T-helper 9 cell (primary cell): ENCODE data around the gene ZNF33B.
"Not testable (repeated sequence)": the region's sequence is repeated elsewhere in the genome, so short reads cannot be mapped to it uniquely, and the experiment has no call there.

Experiments used
- DNase-seq: peaks from one replicate; pipeline ENCODE4 v3.0.0-alpha.2; 2020

ZNF33B gene

DNA sequence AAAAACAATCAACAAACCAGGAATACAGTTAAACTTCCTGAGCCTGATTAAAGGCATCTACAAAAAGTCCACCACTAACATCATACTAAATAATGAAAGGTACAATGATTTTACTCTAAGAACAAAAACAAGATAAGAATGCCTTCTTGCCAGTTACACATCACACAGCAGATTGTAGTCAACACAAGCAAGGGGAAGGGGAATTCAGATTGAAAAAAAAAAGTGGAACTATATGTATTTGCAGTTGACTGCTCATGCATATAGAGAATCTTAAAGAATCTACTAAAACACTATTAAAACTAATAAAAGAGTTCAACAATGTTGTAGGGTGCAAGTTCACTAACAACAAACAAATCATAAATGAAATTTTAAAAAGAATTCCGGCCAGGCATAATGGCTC lies 28.5 kb downstream of the ZNF33B start:
- no peak for DNase-seq

DNA sequence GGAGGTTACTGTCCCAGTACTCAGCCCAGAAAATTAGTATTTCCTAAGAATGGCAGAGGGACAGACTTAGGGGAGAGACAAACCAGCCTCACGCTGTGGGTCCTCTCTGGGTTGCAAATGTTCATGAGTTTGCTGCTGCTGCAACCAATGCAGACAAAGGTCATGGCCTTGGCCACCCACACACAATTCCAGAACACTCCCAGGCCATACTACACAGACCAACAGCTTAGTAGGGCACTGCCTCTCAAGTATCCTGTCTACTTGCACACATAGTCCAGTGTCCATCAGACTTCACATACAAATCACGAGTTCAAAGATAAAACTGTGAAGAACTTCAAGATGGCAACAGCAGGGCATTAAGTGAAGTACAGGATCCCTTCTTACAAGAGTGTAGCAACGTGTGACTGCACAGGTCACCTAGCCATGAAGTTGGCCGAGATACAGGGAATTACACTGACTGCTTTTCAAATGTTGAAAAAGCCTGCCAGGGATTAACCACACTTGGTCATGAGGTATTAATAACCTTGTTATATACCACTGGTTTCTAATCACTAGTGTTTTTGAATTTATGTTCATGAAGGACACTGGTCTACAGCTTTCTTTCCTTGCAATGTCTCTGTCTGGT lies 40.0 kb downstream of the ZNF33B start:
- DNase-seq, result no peak

DNA sequence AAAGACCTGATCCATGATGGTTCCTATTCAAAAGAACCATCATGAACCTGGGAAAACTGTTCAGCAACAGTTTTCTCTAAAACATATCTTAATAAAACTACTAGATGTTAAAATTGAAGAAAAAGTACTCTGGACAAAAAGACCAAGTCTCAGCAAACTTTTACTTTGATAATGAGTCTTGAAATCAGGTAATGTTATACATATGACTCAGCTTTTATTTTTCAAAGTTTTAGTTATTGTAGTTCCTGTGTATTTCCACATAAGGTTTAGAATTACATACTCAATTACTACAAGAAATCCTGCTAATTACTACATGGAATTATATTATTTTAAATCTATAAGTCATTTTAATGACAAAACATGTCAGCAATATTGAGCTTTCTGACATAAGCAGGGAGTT lies 42.2 kb downstream of the ZNF33B start:
- no peak for DNase-seq

DNA sequence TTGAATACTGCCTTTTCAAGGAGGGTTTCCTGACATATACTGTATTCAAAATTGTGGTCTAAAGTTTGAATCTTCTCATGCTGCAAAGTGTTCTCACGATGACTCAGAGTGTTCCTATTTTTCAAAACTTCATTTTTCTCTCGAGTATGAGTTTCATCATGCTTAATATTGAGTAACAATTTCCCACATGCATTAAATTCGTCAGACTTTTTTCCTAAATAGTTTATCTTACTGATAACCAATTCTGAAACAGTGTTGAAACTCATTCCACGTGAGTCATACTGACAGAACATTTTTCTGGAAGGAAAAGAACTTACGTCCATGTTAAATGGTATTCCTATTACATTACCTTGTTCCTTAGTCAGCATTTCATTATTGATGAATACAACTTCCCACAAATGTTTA lies 44.1 kb downstream of the ZNF33B start:
- DNase-seq, result no peak

DNA sequence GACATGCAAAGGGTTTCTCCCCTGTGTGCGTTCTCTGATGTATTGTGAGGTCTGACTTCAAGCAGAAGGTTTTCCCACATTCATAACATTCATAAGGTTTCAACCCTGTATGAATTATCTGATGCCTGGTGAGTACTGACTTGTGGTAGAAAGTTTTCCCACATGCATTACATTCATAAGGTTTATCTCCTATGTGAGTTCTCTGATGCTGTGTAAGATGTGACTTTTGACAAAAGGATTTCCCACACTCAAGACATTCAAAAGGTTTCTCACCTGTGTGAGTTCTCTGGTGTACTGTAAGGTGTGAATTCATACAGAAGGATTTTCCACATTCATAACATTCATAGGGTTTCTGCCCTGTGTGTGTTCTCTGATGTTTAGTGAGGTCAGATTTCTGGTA lies 45.1 kb downstream of the ZNF33B start:
- DNase-seq, result no peak

DNA sequence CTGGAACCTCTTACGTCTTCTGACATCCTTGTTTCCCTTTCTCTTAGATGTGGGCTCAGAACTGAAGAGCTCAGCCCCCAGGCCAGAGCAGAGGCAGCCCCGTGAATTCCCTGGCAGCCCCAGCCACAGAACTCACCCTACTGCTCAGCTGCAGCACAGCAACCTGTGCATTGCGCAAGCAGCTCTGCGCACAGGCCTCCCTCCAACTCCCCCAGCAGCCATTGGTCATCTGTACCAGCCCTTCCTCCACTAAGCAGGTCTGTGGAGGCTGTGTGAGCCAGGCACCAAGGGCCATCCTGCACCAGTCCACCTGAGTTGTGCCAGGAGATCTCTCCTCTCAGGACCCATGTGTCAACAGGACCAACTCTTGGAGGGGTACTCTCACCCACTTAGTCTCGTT lies 54.5 kb downstream of the ZNF33B start:
- DNase-seq, result no peak

DNA sequence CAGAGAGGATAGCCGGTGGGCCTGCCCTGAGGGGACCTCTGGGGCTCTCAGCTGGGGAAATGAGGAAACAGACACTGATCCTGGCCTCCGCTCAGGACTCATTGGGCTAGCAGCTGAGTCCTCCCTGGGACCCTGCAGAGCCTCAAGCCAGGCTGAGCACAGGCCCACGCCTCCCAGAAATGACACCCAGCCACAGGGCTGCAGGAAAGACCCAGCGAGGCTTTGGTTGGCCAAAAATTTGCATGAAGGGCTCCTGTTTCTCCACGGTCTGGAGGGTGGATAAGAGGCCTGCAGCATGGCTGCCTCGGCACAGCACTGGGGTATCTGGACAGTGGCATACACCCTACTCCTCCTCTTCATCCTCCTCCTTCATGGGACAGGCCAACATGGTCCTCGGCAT lies 60.4 kb downstream of the ZNF33B start:
- no peak for DNase-seq

DNA sequence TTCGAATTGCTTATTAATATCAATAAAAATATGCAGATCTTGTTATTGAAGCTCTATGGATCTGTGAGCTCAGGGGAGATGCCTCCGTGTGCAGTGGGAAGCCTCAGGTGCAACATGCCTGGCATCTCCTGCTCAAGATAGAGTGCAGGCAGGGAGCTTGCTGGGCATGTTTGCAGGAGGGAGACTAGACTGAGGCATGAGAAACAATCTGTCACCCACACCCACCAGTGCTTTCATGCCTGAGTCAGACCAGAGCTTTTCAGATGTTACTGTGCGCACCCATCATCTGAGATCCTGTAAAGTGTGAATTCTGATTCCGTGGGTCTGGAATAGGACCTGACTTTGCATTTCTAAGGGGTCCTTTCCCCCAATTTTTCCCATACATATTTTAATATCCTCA lies 62.0 kb downstream of the ZNF33B start:
- DNase-seq, result no peak

DNA sequence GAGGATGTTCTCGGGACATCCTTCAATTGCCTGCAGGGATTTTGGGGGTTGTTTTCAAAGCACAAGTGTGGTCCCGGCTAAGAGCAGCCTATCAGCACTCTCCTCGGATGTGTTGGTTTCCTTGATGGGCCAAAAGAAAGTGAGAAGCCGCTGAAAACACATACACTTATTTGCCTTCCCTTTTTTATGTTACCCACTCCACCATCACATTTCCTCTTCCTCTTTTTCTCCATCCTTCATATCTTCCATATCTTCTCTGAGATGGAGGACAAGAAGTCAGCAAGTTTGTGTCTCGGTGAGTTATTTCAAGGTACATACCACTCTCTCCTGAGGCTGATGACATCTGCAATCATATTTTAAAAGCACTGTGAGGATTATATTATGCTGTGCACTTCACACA lies 64.0 kb downstream of the ZNF33B start:
- DNase-seq, result no peak

DNA sequence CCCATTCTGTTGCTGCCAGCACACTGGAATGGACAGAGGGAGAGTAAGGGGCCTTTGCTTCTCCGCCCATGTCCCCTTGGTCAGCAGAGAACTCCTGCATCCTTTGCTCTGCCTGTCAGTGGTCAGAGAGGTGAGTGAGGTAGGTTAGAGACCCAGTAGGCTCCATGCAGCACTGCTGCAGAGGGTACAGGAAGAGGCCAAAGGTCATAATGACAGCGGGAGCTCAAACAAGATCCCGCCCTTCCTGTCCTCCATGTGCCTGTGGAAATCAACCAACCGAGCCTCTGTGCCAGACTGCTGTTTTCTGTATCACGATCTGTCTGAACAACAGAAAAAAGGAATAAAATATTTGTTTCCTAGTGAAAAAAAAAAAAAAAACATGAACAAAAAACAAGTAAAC lies 81.4 kb downstream of the ZNF33B start:
- DNase-seq, result no peak

DNA sequence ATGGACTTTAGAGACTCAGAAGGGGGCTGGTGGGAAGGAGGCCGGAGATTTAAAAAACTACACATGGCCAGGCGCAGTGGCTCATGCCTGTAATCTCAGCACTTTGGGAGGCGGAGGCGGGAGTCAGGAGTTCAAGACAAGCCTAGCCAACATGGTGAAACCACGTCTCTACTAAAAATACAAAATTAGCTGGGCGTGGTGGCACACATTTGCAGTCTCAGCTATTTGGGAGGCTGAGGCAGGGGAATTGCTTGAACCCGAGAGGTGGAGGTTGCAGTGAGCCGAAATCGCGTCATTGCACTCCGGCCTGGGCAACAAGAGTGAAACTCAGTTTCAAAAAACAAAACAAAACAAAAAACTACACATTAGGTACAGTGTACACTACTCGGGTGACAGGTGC lies 84.8 kb downstream of the ZNF33B start:
- DNase-seq, result not testable (repeated sequence)

DNA sequence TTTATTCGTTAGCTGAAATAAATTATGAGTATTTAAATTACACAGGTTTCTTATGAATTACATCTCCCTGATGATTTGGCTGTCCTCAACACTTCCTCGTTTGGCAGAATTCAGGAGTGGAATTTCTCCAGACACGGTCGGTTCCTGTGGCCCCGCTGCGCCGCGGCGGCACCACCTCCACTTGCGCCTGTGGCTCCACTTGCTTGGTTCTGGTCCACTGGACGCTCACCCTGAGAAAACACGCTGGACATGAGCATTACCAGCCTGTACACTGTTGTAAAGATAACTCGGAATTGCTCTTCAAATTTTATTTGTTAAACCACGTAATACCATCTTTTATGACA lies 85.3 kb downstream of the ZNF33B start:
- no peak for DNase-seq

DNA sequence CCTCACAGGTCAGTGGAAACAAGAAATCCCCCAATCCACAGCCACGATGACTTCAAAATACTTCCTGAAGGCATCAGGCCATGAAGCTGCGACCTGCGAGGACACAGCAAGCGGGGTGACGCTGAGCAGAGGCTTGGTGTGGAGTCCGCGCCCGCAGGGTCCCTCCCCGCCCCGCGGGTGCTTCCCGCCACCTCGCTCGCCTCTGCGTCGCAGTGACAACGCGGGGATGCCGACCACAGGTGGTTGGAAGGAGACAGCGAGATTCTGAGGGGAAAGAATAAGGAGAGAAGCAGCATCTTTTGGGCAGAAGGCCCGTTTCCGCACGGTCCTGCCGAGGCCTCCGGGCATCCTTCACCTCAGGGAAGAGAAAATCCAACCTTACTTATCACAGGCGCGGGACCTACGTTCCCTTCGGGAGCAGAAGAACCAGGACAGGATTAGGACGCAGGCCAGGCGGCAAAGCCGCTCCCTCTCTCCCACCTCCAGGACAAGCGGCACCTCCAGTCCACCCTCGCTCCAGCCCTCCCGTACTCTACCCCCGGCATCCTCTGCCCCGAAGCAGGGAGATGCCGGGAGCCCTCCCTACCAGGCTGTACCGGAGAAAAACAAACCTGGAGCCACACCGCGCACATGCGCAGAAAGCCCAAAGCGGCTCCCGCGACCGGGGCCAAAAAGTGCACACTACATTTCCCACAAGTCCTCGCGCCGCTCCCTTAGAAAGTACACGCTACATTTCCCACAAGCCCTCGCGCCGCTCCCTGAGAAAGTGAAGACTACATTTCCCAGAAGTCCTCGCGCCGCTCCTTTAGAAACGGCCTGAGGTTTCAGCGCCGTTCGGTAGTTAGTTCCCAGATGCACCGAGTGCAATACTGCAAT lies 85.9 kb downstream of the ZNF33B start:
- peak; percentile 91 for DNase-seq

DNA sequence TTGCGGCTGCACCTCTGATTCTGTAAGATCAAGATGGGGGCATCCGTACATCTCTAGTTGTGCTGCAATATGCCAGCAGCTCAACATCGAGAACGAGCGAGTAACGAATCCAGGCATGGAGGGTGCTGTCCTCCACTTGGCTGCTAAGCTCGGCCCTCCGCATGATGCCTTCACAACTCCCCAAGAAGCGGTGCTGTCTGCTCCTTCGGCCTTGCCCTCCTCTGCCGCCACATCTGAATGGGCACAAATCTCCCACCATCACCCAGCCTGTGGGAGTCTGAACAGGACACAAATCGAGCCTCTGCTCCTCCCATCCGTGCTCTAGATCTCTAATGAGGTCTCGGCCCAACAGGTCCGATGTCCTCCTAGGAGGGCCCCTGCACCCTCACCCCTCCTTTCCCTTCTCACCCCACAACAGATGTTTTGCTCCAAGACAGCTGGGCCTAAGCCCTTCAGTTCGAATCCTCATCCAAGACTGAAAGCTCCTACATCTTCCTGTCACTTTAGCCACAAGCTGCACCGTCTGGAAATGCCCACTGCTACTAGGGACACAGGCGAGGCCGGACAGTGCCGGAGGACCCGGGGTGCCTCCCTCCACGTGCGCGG lies 86.7 kb downstream of the ZNF33B start:
- no peak for DNase-seq

DNA sequence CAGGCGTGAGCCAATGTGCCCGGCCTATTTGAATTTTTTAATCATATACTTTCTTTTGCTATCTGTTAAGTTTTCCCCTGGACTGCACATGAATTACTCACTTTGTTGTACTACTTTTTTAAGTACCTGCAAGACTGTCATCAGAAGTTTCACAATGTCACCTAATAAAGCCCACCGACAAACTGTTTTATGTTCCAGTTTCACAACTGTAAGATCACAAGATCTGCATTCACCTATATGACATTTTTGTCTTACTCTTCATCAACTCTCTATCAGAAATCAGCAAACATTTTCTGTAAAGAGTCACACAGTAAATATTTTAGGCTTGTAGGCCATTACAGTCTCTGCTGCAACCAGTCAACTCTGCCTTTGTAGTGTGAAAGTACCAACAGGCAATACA lies 88.5 kb downstream of the ZNF33B start:
- DNase-seq, result no peak

DNA sequence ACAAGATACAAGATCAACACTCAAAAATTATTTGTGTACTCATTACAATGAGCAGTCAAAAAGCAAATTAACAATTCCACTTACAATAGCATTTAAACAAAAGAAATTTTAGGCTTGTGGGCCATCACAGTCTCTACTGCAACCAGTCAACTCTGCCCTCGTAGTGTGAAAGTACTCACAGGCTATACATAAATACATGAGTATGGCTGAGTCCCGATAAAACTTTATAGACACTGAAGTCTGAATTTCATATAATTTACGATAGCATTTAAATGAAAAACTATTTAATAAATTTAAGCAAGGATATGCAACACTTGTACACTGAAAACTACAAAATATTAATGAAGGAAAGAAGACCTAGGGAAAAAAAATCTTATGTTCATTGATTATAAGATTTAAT lies 90.1 kb downstream of the ZNF33B start:
- no peak for DNase-seq

DNA sequence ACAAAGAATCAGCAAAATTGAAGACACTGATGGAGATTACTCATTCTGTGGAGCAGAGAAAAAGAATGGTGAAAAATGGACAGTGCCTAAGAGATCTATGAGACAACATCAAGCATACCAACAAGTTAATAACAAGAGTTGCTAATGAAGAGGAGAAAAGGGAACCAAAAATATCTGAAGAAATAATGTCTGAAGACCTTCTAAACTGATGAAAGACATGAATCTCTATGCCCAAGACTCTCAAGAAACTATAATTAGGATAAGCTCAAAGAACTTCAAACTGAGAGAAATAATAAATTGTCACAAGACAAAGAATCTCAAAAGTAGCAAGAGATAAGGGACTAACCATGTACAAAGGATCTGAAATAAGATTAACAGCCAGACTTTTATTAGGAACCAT lies 93.4 kb downstream of the ZNF33B start:
- no peak for DNase-seq

DNA sequence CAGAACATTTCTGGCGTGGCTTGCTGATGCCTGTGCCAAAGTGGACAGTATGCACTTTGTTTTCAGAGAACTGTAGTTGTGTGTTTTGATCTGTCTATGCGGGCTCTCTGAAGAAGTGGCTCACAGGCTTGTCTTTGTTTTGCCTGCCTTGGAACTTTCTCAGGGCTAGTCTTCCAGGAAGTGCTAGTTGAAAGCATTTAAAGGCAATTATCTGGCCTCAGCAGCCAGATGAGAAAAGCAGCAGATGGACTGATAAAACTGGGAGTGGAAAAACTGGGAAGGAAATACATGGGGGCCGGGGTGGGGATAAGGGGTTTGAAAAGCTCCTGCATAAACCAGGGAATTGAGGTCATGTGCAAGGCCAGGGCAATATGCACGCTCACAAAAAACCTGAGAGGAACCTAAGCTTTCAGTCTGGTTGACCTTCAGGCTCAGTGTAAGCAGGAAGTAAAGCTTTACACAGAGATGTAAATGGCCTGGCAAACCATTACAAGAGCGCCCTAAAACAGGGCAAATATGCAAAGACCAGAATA lies 94.5 kb downstream of the ZNF33B start:
- no peak for DNase-seq
